DND-41 (cell line): Measurements from ENCODE around the gene COL20A1.

Source experiments
- CTCF ChIP-seq: IDR thresholded peaks from 2 replicates; pipeline ENCODE4 v1.5.1; 2012; ENCODE audit warnings: borderline replicate concordance, low read length, moderate library complexity, mild to moderate bottlenecking; ENCODE audit not compliant: poor library complexity, severe bottlenecking; ENCODE audit errors: extremely low read depth
- EZH2 ChIP-seq: IDR thresholded peaks from 3 replicates; pipeline ENCODE4 v1.6.1; 2012; ENCODE audit warnings: borderline replicate concordance, low read depth, mild to moderate bottlenecking, moderate library complexity, low read length, inconsistent platforms; ENCODE audit not compliant: severe bottlenecking

- TF ChIP-seq CTCF (no peak), EZH2 (no peak)
These were observed 33.6 kb downstream of the COL20A1 start for GRCh38 chr20:63326314-63327230.
